Measurements from ENCODE around the gene RASAL1. TPM values are rescaled to one million over a fixed set of nuclear protein-coding genes. Genes with fewer than 3 reads are reported as not detected.

RASAL1 gene
- total and polyA plus RNA-seq, 8 donors, result 0.79 to 12.1 (median 2.6) TPM

- H3K27ac ChIP-seq, result no peak overlapping the region
- peak in 1 of 6 donors; percentile 3 for DNase-seq
- ATAC-seq, result no peak
- H3K36me3 ChIP-seq, result no peaks in the 10 kb centered on the region
- no peaks in the 10 kb centered on the region for H3K27me3 ChIP-seq
- TF ChIP-seq, protein P1, sequence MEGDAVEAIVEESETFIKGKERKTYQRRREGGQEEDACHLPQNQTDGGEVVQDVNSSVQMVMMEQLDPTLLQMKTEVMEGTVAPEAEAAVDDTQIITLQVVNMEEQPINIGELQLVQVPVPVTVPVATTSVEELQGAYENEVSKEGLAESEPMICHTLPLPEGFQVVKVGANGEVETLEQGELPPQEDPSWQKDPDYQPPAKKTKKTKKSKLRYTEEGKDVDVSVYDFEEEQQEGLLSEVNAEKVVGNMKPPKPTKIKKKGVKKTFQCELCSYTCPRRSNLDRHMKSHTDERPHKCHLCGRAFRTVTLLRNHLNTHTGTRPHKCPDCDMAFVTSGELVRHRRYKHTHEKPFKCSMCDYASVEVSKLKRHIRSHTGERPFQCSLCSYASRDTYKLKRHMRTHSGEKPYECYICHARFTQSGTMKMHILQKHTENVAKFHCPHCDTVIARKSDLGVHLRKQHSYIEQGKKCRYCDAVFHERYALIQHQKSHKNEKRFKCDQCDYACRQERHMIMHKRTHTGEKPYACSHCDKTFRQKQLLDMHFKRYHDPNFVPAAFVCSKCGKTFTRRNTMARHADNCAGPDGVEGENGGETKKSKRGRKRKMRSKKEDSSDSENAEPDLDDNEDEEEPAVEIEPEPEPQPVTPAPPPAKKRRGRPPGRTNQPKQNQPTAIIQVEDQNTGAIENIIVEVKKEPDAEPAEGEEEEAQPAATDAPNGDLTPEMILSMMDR (IDR thresholded peaks at IDR 0.05), result no peak
- no peak for FAIRE-seq
- H3K4me1 ChIP-seq, result no peaks in the 10 kb centered on the region
- intact Hi-C loops (cut with DNase I), result loop anchor here in 2 of 3 donors (1.0 to 10.0 kb wide), 4 partner anchors 47 to 129 kb away; no protein-coding TSS in a partner anchor
- H3K4me3 ChIP-seq, result no peak overlapping the region
- no peaks in the 10 kb centered on the region for H3K9me3 ChIP-seq
- WGBS, 2 donors, result 87 to 88% methylated on average over 7 of the region's 7 CpGs
Measured at GRCh38 chr12:113050795-113051194, 84.8 kb downstream of the RASAL1 start.

- 54 to 65% methylated on average over 11 of the region's 11 CpGs for WGBS, 2 donors
- Histone ChIP-seq H3K9me3 (no peaks in the 10 kb centered on the region), H3K4me1 (no peaks in the 10 kb centered on the region), H3K27me3 (no peaks in the 10 kb centered on the region), H3K27ac (no peak overlapping the region), H3K36me3 (no peaks in the 10 kb centered on the region), H3K4me3 (no peak overlapping the region)
- DNase-seq (peak in 1 of 6 donors; percentile 47), ATAC-seq (peak; percentile 43 to 63 (median 45)), FAIRE-seq (no peak)
- TF ChIP-seq, protein P1 (IDR thresholded peaks at IDR 0.05), result no peak
- intact Hi-C loops (cut with DNase I), result loop anchor here in 2 of 3 donors (1.0 to 10.0 kb wide), 6 partner anchors 45 to 129 kb away; no protein-coding TSS in a partner anchor
Measured at GRCh38 chr12:113049976-113050742, 85.4 kb downstream of the RASAL1 start.

Small RNAs within 50 kb of the gene (microRNA-seq; reads per million reads assigned to microRNA genes)
- gene MIR7106, result 0 reads per million in 2 donors

Other genes starting within 250 kb of the RASAL1 start
- 10 to 100 TPM in 1 of 6 donors, 1 to 10 TPM in 4, under 1 TPM in 1; 0.91 to 10.9 (median 3.0) TPM for gene OAS1, start 228.8 kb downstream of the RASAL1 start, total RNA-seq
- 1 to 10 TPM; 3.0 to 4.0 TPM for gene OAS1, start 228.8 kb downstream of the RASAL1 start, polyA plus RNA-seq
- 1 to 10 TPM; 2.6 to 8.8 (median 4.6) TPM for gene OAS3, start 197.3 kb downstream of the RASAL1 start, total RNA-seq
- 1 to 10 TPM; 1.7 to 2.3 TPM for gene OAS3, start 197.3 kb downstream of the RASAL1 start, polyA plus RNA-seq
- gene OAS2, start 157.2 kb downstream of the RASAL1 start, total RNA-seq, result 1 to 10 TPM in 5 of 6 donors, under 1 TPM in 1; 0.79 to 3.9 (median 1.4) TPM
- under 1 TPM; 0.84 to 0.94 TPM for gene OAS2, start 157.2 kb downstream of the RASAL1 start, polyA plus RNA-seq
- 1 to 10 TPM; 3.5 to 8.1 (median 5.6) TPM for gene DTX1, start 79.0 kb downstream of the RASAL1 start, total RNA-seq
- 1 to 10 TPM; 4.0 to 6.1 TPM for gene DTX1, start 79.0 kb downstream of the RASAL1 start, polyA plus RNA-seq
- gene CFAP73, start 14.0 kb upstream of the RASAL1 start, total RNA-seq, result under 1 TPM in 3 of 6 donors, not detected in 3; 0.12 to 0.23 (median 0.22) TPM
- gene CFAP73, start 14.0 kb upstream of the RASAL1 start, polyA plus RNA-seq, result under 1 TPM; 0.42 to 0.61 TPM
- 10 to 100 TPM; 30.0 to 71.4 (median 54.6) TPM for gene DDX54, start 49.7 kb upstream of the RASAL1 start, total RNA-seq
- gene DDX54, start 49.7 kb upstream of the RASAL1 start, polyA plus RNA-seq, result 10 to 100 TPM; 51.8 to 59.7 TPM
- 1 to 10 TPM; 4.8 to 8.6 (median 5.4) TPM for gene RITA1, start 50.0 kb upstream of the RASAL1 start, total RNA-seq
- gene RITA1, start 50.0 kb upstream of the RASAL1 start, polyA plus RNA-seq, result 1 to 10 TPM; 5.0 to 8.9 TPM
- gene TPCN1, start 85.7 kb upstream of the RASAL1 start, total RNA-seq, result 10 to 100 TPM; 39.4 to 80.4 (median 52.0) TPM
- 10 to 100 TPM; 73.1 to 83.4 TPM for gene TPCN1, start 85.7 kb upstream of the RASAL1 start, polyA plus RNA-seq
- gene SLC8B1, start 199.3 kb upstream of the RASAL1 start, total RNA-seq, result 10 to 100 TPM; 13.0 to 26.8 (median 17.2) TPM
- gene SLC8B1, start 199.3 kb upstream of the RASAL1 start, polyA plus RNA-seq, result 10 to 100 TPM; 25.9 to 39.1 TPM
- 10 to 100 TPM; 13.9 to 29.3 (median 17.5) TPM for gene PLBD2, start 222.8 kb upstream of the RASAL1 start, total RNA-seq
- gene PLBD2, start 222.8 kb upstream of the RASAL1 start, polyA plus RNA-seq, result 10 to 100 TPM; 11.4 to 11.6 TPM

Data from pancreas (tissue), 10 donors.